HTR-8/SVneo (cell line): ENCODE data around the gene MCC.

Experiments used
- DNase-seq: peaks from one replicate; pipeline ENCODE4 v3.0.0; 2011; ENCODE audit warnings: low spot score, mixed read lengths; ENCODE audit not compliant: insufficient read length
- FAIRE-seq: peaks from 2 replicates; lab custom pipeline; 2011; peaks lifted over from hg19 to GRCh38; lab: Jason Lieb, UNC

Gene MCC

GRCh38 chr5:113133211-113133975 is 354.9 kb downstream of the MCC start:
- FAIRE-seq = no peak
- no peak for DNase-seq

- no peak for DNase-seq
- no peak for FAIRE-seq
These were observed 355.7 kb downstream of the MCC start for GRCh38 chr5:113132564-113132963.

GRCh38 chr5:113128641-113129330 is 359.5 kb downstream of the MCC start:
- no peak for FAIRE-seq
- DNase-seq = no peak

GRCh38 chr5:113128082-113128481 is 360.2 kb downstream of the MCC start:
- DNase-seq (no peak), FAIRE-seq (no peak)

- FAIRE-seq = no peak
These were observed 361.2 kb downstream of the MCC start for GRCh38 chr5:113127021-113127420.

GRCh38 chr5:113125371-113125770 is 362.9 kb downstream of the MCC start:
- FAIRE-seq = no peak

More at GRCh38 chr5:113127021-113127420, 361.2 kb downstream of the MCC start:
- DNase-seq = no peak

GRCh38 chr5:113124914-113125313 is 363.3 kb downstream of the MCC start:
- no peak for DNase-seq

More at GRCh38 chr5:113125371-113125770, 362.9 kb downstream of the MCC start:
- no peak for DNase-seq

GRCh38 chr5:113124265-113124664 is 364.0 kb downstream of the MCC start:
- FAIRE-seq (no peak), DNase-seq (no peak)

More at GRCh38 chr5:113124914-113125313, 363.3 kb downstream of the MCC start:
- no peak for FAIRE-seq

- DNase-seq = no peak
- FAIRE-seq = no peak
These were observed 364.6 kb downstream of the MCC start for GRCh38 chr5:113123618-113124017.

- DNase-seq (no peak), FAIRE-seq (no peak)
These were observed 366.2 kb downstream of the MCC start for GRCh38 chr5:113122053-113122452.

- FAIRE-seq (no peak), DNase-seq (no peak)
These were observed 368.9 kb downstream of the MCC start for GRCh38 chr5:113119246-113119924.

GRCh38 chr5:113118765-113119164 is 369.5 kb downstream of the MCC start:
- DNase-seq (no peak), FAIRE-seq (no peak)

GRCh38 chr5:113118298-113118697 is 370.0 kb downstream of the MCC start:
- FAIRE-seq = no peak
- DNase-seq = no peak

GRCh38 chr5:113117543-113118115 is 370.6 kb downstream of the MCC start:
- no peak for DNase-seq

GRCh38 chr5:113115956-113116355 is 372.3 kb downstream of the MCC start:
- FAIRE-seq = no peak
- DNase-seq = no peak

More at GRCh38 chr5:113117543-113118115, 370.6 kb downstream of the MCC start:
- FAIRE-seq = no peak

- FAIRE-seq = no peak
- DNase-seq = no peak
These were observed 373.2 kb downstream of the MCC start for GRCh38 chr5:113115061-113115460.

GRCh38 chr5:113114559-113114958 is 373.7 kb downstream of the MCC start:
- DNase-seq (no peak), FAIRE-seq (no peak)

GRCh38 chr5:113112435-113112834 is 375.8 kb downstream of the MCC start:
- FAIRE-seq (no peak), DNase-seq (no peak)

GRCh38 chr5:113110117-113110516 is 378.1 kb downstream of the MCC start:
- DNase-seq = no peak
- no peak for FAIRE-seq

- DNase-seq (no peak), FAIRE-seq (no peak)
These were observed 378.9 kb downstream of the MCC start for GRCh38 chr5:113109344-113109743.

GRCh38 chr5:113108485-113108884 is 379.8 kb downstream of the MCC start:
- FAIRE-seq = no peak
- no peak for DNase-seq
